ENCODE data around the gene BMP7.
"Not testable (repeated sequence)": the region's sequence is repeated elsewhere in the genome, so short reads cannot be mapped to it uniquely, and the experiment has no call there.

The BMP7 gene

DNA sequence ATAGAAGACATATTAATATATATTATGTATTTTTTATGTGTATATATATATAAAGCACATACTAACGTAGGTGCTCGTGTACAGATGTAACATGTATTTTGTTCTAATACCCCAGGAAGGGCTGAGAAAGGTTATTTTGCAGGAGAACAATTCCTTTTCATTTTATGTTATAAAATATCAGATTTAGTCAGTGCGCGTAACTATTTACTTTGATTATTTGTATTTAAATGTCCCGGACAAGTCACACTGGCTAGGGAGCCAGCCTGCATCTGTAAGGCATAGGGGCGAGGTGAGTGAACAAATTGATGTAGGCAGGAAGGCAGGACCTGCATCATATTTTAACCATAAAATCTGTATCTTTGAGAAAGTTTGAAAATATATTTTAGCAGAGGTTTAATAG is 74.1 kb downstream of the BMP7 start:
- DNase-seq (ENCODE audit: low read depth), result no peak
- TF ChIP-seq, protein P1, sequence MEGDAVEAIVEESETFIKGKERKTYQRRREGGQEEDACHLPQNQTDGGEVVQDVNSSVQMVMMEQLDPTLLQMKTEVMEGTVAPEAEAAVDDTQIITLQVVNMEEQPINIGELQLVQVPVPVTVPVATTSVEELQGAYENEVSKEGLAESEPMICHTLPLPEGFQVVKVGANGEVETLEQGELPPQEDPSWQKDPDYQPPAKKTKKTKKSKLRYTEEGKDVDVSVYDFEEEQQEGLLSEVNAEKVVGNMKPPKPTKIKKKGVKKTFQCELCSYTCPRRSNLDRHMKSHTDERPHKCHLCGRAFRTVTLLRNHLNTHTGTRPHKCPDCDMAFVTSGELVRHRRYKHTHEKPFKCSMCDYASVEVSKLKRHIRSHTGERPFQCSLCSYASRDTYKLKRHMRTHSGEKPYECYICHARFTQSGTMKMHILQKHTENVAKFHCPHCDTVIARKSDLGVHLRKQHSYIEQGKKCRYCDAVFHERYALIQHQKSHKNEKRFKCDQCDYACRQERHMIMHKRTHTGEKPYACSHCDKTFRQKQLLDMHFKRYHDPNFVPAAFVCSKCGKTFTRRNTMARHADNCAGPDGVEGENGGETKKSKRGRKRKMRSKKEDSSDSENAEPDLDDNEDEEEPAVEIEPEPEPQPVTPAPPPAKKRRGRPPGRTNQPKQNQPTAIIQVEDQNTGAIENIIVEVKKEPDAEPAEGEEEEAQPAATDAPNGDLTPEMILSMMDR (conservative IDR thresholded peaks at IDR 0.05; ENCODE audit: low read depth, low read length), result no peak
- no peak overlapping the region for H3K4me3 ChIP-seq (ENCODE audit: low read length)

DNA sequence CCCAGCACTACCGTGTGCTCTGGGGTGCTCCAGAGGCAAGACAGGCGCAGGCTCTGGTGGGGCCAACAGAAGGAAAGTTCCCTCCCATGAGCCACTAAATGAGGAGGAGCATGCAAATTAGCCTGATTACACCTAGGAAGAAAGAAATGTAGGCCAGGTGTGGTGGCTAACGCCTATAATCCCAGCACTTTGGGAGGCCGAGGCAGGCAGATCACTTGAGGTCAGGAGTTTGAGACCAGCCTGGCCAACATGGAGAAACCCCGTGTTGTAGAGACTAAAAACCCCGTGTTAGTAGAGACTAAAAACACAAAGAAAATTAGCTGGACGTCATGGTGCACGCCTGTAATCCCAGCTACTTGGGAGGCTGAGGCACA is 75.2 kb downstream of the BMP7 start:
- not testable (repeated sequence) for H3K4me3 ChIP-seq (ENCODE audit: low read length); DNase-seq (ENCODE audit: low read depth)

DNA sequence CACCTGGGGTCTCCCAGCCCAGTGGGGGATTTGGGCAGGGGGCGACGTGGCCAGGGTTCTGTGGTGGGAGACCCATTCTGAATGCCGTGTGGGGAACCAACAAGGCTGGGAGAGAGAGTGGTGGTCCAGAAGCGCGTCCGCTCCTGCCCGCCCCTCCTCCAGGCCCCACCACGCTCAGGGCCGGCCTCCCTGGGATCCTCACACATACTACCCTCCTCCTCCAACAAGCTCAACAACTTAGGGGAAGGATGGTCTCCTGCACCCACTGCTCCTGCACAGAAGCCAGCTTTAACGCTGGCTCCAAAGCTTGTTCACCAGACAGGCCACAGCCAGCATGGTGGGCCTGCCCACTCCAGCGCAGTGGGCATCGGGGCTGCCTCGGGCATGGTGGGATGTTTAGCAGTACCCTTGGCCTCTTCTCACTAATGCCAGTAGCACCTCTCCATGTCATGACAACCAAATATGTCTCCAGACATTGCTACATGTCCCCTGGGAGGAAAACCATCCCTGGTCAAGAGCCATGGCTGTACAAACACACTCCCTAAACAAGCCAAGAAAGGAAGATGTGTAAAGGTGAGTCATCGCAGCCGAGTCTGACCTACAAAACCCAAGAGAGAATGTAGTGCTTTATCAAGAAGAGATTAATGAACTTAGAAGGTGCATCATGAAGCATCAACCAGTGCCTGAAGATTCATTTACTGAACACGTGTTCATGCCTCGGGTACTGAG is 75.7 kb downstream of the BMP7 start:
- TF ChIP-seq, protein P1 (conservative IDR thresholded peaks at IDR 0.05; ENCODE audit: low read depth, low read length), result no peak
- no peak overlapping the region for H3K4me3 ChIP-seq (ENCODE audit: low read length)
- DNase-seq (ENCODE audit: low read depth), result no peak

DNA sequence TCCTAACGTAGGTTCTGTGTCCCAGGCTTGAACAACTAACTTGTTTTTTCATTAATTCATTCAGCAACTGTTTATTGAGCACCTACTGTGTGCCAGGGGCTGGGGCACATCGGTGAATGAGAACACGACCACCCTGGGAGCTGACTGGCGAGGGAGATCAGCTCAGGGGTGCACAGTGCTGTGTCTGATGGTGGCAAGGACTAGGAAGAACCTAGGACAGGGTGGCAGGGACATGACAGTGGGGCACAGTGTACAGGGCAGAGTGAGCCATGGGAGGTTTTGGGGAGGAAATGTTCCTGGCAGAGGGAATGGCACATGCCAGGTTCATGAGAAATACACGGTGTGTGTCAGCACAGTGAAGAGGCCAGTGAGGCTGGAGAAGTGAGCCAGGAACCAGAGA is 76.7 kb downstream of the BMP7 start:
- no peak overlapping the region for H3K4me3 ChIP-seq (ENCODE audit: low read length)
- TF ChIP-seq, protein P1 (conservative IDR thresholded peaks at IDR 0.05; ENCODE audit: low read depth, low read length), result no peak
- DNase-seq (ENCODE audit: low read depth), result no peak

DNA sequence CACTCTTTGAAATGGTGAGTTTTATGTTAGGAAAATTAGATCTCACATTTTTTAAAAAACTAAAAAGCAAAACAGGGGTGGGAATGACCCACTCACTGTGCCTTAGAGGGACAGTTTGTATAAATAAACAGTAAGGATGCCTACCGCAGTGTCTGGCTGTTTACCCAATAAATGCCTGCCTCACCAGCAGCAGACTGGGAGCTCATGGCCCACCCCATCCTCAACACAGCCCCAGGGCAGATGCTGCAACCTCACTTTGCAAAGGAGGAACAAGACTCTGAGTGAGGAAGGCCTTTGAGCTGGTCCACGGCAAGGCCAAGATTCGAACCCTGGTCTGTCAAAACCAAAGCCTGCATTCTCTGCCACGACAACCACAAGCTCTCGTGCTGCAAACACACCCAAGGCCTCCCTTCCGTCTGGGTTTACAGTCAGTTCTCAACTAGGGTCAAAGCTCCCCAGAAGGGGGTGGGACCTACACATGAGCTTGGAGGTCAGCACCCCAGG is 77.8 kb downstream of the BMP7 start:
- DNase-seq (ENCODE audit: low read depth), result no peak
- TF ChIP-seq, protein P1 (conservative IDR thresholded peaks at IDR 0.05; ENCODE audit: low read depth, low read length), result no peak
- H3K4me3 ChIP-seq (ENCODE audit: low read length), result no peak overlapping the region

DNA sequence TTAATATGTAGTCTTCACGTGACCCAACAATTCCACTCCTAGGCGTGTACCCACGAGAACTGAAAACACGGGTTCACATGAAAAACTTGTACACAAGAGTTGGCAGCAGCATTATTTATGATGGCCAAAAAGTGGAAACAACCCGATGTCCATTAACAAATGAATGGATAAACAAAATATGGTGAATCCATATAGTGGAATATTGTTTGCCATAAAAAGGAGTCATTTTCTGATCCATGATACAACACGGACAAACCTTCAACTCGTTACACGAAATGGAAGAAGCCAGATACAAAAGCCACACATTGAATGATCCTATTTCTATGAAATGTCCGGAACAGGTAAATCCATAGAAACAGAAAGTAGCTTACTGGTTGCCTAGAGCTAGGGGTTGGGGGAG is 78.4 kb downstream of the BMP7 start:
- TF ChIP-seq, protein P1 (conservative IDR thresholded peaks at IDR 0.05; ENCODE audit: low read depth, low read length), result no peak

DNA sequence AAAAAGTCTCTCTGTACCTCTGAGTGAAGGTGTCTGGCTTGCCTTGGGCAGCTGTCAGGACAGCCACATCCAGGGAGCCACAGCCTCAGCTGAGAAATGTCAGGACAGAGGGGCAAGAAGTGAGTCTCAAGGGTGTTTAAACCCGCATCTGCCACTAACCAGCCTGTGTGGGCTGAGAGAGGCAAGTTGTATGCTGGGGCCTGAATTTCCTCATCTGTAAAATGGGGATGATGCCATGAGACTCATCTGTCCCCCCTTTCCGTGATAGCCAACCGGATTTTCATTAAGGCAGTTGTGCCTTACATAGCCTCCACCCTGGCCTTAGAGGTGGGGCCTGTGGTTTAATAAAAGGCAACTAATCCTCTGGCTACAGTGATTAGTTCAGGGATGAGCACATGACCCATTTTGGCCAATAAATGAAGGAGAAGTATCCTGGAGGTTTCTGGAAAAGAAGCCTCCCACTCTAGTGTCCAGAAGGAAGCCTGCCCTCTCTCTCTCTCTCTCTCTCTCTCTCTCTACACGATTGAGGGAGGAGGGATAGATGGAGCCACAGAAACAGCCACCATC is 79.3 kb downstream of the BMP7 start:
- TF ChIP-seq, protein P1 (conservative IDR thresholded peaks at IDR 0.05; ENCODE audit: low read depth, low read length), result no peak
- DNase-seq (ENCODE audit: low read depth), result no peak

More for the DNA sequence above, 78.4 kb downstream of the BMP7 start:
- no peak for DNase-seq (ENCODE audit: low read depth)
- H3K4me3 ChIP-seq (ENCODE audit: low read length), result no peak overlapping the region

More for the DNA sequence above, 79.3 kb downstream of the BMP7 start:
- H3K4me3 ChIP-seq (ENCODE audit: low read length), result no peak overlapping the region

Measured in retinal pigment epithelial cell (primary cell).